ENCODE measurements around the gene FAM124B.

FAM124B gene

DNA sequence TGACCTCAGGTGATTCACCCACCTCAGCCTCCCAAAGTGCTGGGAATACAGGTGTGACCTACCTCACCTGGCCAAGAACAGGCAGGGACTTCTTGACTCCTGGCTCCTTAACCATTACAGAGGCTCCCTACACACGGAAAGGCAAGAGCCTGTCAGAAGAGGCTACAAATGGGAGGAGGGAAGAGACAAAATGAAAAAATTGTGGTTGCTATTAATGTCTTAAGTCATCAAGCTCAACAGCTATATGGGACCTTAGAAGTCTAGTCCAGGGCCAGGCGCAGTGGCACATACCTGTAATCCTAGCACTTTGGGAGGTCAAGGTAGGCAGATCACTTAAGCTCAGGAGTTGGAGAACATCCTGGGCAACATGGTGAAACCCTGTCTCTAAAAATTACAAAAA, 11.5 kb upstream of the FAM124B start:
- TF ChIP-seq, protein P1, sequence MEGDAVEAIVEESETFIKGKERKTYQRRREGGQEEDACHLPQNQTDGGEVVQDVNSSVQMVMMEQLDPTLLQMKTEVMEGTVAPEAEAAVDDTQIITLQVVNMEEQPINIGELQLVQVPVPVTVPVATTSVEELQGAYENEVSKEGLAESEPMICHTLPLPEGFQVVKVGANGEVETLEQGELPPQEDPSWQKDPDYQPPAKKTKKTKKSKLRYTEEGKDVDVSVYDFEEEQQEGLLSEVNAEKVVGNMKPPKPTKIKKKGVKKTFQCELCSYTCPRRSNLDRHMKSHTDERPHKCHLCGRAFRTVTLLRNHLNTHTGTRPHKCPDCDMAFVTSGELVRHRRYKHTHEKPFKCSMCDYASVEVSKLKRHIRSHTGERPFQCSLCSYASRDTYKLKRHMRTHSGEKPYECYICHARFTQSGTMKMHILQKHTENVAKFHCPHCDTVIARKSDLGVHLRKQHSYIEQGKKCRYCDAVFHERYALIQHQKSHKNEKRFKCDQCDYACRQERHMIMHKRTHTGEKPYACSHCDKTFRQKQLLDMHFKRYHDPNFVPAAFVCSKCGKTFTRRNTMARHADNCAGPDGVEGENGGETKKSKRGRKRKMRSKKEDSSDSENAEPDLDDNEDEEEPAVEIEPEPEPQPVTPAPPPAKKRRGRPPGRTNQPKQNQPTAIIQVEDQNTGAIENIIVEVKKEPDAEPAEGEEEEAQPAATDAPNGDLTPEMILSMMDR (IDR thresholded peaks at IDR 0.05; ENCODE audit: borderline replicate concordance, insufficient read depth, low read depth, low read length), result no peak
- no peak overlapping the region for H3K4me3 ChIP-seq (ENCODE audit: low read depth, low read length)

DNA sequence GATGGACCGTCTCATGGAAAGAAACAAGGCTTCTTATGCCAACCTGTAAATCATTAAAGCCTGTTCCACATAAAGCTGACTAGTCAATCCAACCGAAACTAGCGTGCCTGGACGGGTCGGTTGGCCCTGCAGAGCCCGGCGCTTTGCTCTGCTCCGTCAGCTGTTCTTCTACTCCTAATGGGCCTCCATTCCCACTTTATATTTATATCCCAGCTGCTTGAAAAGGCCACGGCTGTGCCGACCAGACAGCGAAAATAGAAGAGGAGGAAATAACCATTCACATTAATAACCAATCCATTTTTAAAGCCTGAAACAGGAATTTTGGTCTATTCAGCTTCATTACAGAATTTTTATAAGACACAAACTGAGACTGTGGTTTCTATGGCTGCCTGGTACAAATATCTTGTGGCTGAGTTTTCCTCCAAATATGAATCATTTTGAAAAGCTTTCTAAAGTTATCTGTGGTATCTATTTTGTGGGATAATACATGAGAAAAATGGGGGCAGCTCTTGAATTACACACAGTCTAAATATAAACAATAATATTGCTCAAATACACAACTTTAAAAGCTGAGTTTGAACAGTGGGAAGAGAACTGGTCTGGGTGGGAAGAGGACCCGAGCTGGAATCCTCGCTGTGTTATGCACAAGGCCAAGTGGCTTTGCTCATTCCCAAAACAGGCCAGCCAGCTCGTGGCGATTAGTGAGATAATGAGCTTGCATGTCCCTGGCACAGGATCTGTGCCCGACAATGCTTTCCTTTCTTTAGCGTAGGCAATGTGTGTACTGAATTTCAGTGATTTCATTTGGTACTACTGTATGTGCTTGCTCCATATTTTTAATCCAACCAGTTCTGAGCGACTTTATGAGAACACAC, 10.5 kb upstream of the FAM124B start:
- TF ChIP-seq, protein P1 (IDR thresholded peaks at IDR 0.05; ENCODE audit: borderline replicate concordance, insufficient read depth, low read depth, low read length), result no peak
- H3K4me3 ChIP-seq (ENCODE audit: low read depth, low read length), result no peak overlapping the region

DNA sequence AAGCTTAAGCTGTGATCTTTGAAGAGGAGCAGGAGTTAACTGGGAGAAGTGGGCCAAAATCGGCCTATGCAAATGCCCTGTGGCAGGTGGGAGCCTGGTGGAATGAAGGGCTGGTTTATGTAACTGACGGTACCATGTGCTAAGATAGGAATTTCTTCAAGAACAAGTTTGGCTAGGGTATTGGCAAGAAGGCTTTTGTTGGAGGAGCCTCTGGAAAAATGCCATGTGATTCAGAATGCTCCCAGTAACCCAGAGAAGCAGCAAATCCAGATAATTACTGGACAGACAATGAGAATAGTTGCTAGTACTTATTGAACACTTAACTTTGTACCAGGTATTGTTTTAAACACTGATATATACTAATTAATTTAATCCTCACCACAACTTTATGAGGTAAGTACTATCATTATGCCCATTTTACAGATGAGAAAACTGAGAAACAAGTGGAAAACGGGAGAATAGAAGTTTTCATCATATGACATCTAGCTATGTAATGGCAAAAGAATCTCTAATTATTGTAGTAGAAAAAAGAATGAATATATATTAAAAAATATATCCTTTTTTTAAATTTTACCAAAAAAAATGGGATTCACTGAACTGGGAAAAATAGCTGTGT, 9.1 kb upstream of the FAM124B start:
- TF ChIP-seq, protein P1 (IDR thresholded peaks at IDR 0.05; ENCODE audit: borderline replicate concordance, insufficient read depth, low read depth, low read length), result no peak
- H3K4me3 ChIP-seq (ENCODE audit: low read depth, low read length), result no peak overlapping the region

DNA sequence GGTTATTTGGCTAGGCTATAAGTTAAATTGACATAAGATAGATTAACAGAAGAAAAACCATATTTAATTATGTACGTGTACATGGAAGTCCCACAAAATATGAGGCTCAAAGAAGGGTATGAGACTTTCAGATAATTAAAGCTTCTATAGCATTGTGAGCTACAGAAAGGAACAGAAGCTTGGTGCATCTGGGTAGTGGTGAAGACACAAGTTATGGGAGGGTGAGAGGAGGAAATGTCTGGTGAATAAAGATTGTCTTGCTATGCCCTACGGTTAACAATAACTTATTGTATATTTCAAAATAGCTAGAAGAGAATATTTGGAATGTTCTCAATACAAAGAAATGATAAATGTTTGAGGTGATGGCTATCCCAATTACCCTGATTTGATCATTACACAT, 6.8 kb upstream of the FAM124B start:
- H3K4me3 ChIP-seq (ENCODE audit: low read depth, low read length), result no peak overlapping the region
- TF ChIP-seq, protein P1 (IDR thresholded peaks at IDR 0.05; ENCODE audit: borderline replicate concordance, insufficient read depth, low read depth, low read length), result no peak

DNA sequence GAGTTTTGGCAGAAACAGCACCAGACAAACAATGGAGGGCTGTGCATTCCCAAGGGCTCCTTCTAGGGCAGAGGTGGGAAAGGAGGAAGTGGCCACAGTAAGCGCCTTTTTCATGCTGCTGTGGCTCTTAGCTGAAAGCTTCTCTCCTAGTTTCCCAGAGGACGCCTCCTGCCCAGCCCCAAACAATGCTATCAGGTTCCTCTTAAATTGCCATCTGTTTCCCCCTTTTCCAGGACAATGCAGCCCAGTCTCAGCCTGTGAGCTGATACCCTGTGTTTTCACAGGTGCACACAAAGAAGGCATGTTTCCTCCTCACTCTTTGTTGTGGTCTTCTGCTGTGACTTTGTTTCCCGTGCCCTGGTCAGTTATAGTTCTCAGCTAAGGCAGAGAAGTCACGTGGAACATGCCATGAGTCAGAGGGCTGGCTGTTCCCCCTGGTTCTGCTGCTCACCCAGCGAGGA, 5.4 kb upstream of the FAM124B start:
- no peak overlapping the region for H3K4me3 ChIP-seq (ENCODE audit: low read depth, low read length)
- TF ChIP-seq, protein P1 (IDR thresholded peaks at IDR 0.05; ENCODE audit: borderline replicate concordance, insufficient read depth, low read depth, low read length), result no peak

DNA sequence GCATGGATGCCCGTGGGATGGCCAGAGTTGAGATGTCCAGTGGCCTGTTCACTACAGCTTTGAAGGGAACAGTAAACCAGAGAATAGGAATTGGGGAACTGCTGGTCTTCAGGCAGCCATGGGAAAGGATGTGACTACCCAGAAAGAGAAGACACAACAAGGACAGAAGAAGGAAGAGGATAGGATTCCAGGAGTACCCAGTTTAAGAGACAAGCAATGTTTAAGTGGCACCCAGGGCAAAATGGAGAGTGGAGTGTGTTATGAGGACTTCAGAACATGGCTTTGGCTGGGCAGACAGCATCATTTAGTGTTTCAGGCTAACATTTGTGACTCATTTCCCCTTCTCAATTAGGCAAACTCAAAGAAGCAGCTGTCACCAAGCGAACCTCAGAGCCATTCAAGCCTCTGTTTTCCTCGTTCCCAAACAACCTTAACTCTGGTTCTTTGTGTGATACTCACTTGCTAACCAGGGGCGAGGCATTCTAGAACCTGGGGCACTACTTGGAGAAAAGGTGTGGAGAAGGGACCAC, 4.0 kb upstream of the FAM124B start:
- TF ChIP-seq, protein P1 (IDR thresholded peaks at IDR 0.05; ENCODE audit: borderline replicate concordance, insufficient read depth, low read depth, low read length), result no peak
- no peak overlapping the region for H3K4me3 ChIP-seq (ENCODE audit: low read depth, low read length)
